Measurements from ENCODE around the gene TAS2R20. TPM values are rescaled to one million over a fixed set of nuclear protein-coding genes. Genes with fewer than 3 reads are reported as not detected.

Gene TAS2R20
- total and polyA plus RNA-seq, 5 experiments from 2014 or later = 0.14 to 2.1 (median 0.25) TPM

- Mint-ChIP-seq H3K27ac (no peak overlapping the region), H3K27me3 (peaks cover 0 to 1% (median 0%) of the 10 kb centered on the region in 5 donors), H3K4me1 (peaks cover 18 to 68% (median 30%) of the 10 kb centered on the region in 4 donors), H3K4me3 (no peak overlapping the region), H3K9me3 (peaks cover 0 to 29% (median 20%) of the 10 kb centered on the region in 9 donors), H3K36me3 (peaks cover 14 to 67% (median 55%) of the 10 kb centered on the region in 3 donors)
- ATAC-seq = no peak
- POLR2A ChIA-PET = no interaction called here
- DNase-seq = no peak
These were observed 42.0 kb downstream of the TAS2R20 start for GRCh38 chr12:10956085-10956484.

DNA sequence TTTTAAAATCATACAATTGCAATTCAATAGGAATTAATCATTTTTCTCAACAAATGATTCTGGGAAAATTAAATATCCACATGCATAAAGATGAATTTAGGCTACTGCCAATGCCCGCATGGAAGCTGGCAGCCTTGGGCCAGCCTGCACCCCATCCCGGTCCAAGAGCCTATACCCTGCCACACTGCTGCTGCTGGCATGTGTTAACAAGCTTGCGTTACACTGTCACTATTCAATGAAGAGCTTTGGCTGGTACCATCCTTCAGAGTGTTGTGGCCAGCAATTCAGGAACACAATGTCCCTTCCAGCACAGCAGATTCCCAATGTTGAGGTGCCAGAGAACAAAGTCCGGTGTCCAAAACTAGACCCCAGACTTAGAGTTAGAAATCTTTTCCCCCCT lies 45.5 kb downstream of the TAS2R20 start:
- H3K36me3 Mint-ChIP-seq = peaks cover 13 to 74% (median 51%) of the 10 kb centered on the region in 3 donors
- no peak overlapping the region for H3K4me3 Mint-ChIP-seq
- no peak for ATAC-seq
- H3K27me3 Mint-ChIP-seq = peaks cover 0 to 1% (median 0%) of the 10 kb centered on the region in 5 donors
- peaks cover 2 to 40% (median 13%) of the 10 kb centered on the region in 4 donors for H3K4me1 Mint-ChIP-seq
- DNase-seq = no peak
- POLR2A ChIA-PET = interaction anchor here (0.5 kb wide), 1 partner anchor 67 kb away, joined by 3 read pairs; no protein-coding TSS in a partner anchor
- H3K27ac Mint-ChIP-seq = peak overlapping the region in 1 of 10 donors; percentile 7
- peaks cover 0 to 43% (median 20%) of the 10 kb centered on the region in 9 donors for H3K9me3 Mint-ChIP-seq

Other genes with a start within 250 kb of the TAS2R20 start
- gene TAS2R7, start 195.7 kb downstream of the TAS2R20 start, total RNA-seq = not detected
- not detected for gene TAS2R7, start 195.7 kb downstream of the TAS2R20 start, polyA plus RNA-seq
- not detected for gene TAS2R8, start 191.0 kb downstream of the TAS2R20 start, total RNA-seq
- not detected for gene TAS2R8, start 191.0 kb downstream of the TAS2R20 start, polyA plus RNA-seq
- gene TAS2R9, start 188.1 kb downstream of the TAS2R20 start, total RNA-seq = not detected
- not detected for gene TAS2R9, start 188.1 kb downstream of the TAS2R20 start, polyA plus RNA-seq
- 1 to 10 TPM; 1.3 TPM for gene TAS2R10, start 171.9 kb downstream of the TAS2R20 start, total RNA-seq
- gene TAS2R10, start 171.9 kb downstream of the TAS2R20 start, polyA plus RNA-seq = not detected
- 1 to 10 TPM; 1.8 to 2.5 TPM for gene PRR4, start 148.8 kb downstream of the TAS2R20 start, total RNA-seq
- 1 to 10 TPM in 1 of 3 donors, under 1 TPM in 1, not detected in 1; 0.87 to 5.7 TPM for gene PRR4, start 148.8 kb downstream of the TAS2R20 start, polyA plus RNA-seq
- 10 to 100 TPM; 20.8 to 27.1 TPM for gene PRH1, start 114.0 kb downstream of the TAS2R20 start, total RNA-seq
- 10 to 100 TPM in 2 of 3 donors, 1 to 10 TPM in 1; 7.0 to 20.8 (median 12.4) TPM for gene PRH1, start 114.0 kb downstream of the TAS2R20 start, polyA plus RNA-seq
- gene TAS2R13, start 88.7 kb downstream of the TAS2R20 start, total RNA-seq = 1 to 10 TPM; 1.2 to 1.5 TPM
- gene TAS2R13, start 88.7 kb downstream of the TAS2R20 start, polyA plus RNA-seq = not detected
- gene PRH2, start 69.1 kb downstream of the TAS2R20 start, total RNA-seq = not detected
- not detected for gene PRH2, start 69.1 kb downstream of the TAS2R20 start, polyA plus RNA-seq
- 1 to 10 TPM; 3.1 to 3.5 TPM for gene TAS2R14, start 59.0 kb downstream of the TAS2R20 start, total RNA-seq
- 1 to 10 TPM in 1 of 3 donors, under 1 TPM in 2; 0.71 to 1.2 (median 0.74) TPM for gene TAS2R14, start 59.0 kb downstream of the TAS2R20 start, polyA plus RNA-seq
- gene TAS2R50, start 11.4 kb downstream of the TAS2R20 start, total RNA-seq = 1 to 10 TPM; 1.2 TPM
- not detected for gene TAS2R50, start 11.4 kb downstream of the TAS2R20 start, polyA plus RNA-seq
- 1 to 10 TPM; 3.9 to 4.7 TPM for gene TAS2R19, start 24.3 kb upstream of the TAS2R20 start, total RNA-seq
- gene TAS2R19, start 24.3 kb upstream of the TAS2R20 start, polyA plus RNA-seq = under 1 TPM in 1 of 3 donors, not detected in 2; 0.22 TPM
- gene TAS2R31, start 33.1 kb upstream of the TAS2R20 start, total RNA-seq = 1 to 10 TPM; 2.8 to 3.2 TPM
- under 1 TPM in 2 of 3 donors, not detected in 1; 0.22 to 0.39 TPM for gene TAS2R31, start 33.1 kb upstream of the TAS2R20 start, polyA plus RNA-seq
- 1 to 10 TPM in 1 of 2 experiments, under 1 TPM in 1; 0.71 to 1.9 TPM for gene TAS2R46, start 64.0 kb upstream of the TAS2R20 start, total RNA-seq
- under 1 TPM in 1 of 3 donors, not detected in 2; 0.66 TPM for gene TAS2R46, start 64.0 kb upstream of the TAS2R20 start, polyA plus RNA-seq
- 1 to 10 TPM in 1 of 2 experiments, under 1 TPM in 1; 0.91 to 1.4 TPM for gene TAS2R43, start 94.0 kb upstream of the TAS2R20 start, total RNA-seq
- gene TAS2R43, start 94.0 kb upstream of the TAS2R20 start, polyA plus RNA-seq = not detected
- 1 to 10 TPM; 4.3 to 5.0 TPM for gene TAS2R30, start 136.3 kb upstream of the TAS2R20 start, total RNA-seq
- not detected for gene TAS2R30, start 136.3 kb upstream of the TAS2R20 start, polyA plus RNA-seq
- 10 to 100 TPM; 13.4 to 14.5 TPM for gene SMIM10L1, start 172.9 kb upstream of the TAS2R20 start, total RNA-seq
- gene SMIM10L1, start 172.9 kb upstream of the TAS2R20 start, polyA plus RNA-seq = 10 to 100 TPM in 2 of 3 donors, 1 to 10 TPM in 1; 7.6 to 14.0 (median 11.0) TPM
- not detected for gene TAS2R42, start 188.6 kb upstream of the TAS2R20 start, total RNA-seq
- not detected for gene TAS2R42, start 188.6 kb upstream of the TAS2R20 start, polyA plus RNA-seq